ENCODE measurements around the gene C9orf78. TPM values are rescaled to one million over a fixed set of nuclear protein-coding genes. Genes with fewer than 3 reads are reported as not detected.

C9orf78 gene
- polyA plus RNA-seq, 1 experiment: 66.8 TPM

DNA sequence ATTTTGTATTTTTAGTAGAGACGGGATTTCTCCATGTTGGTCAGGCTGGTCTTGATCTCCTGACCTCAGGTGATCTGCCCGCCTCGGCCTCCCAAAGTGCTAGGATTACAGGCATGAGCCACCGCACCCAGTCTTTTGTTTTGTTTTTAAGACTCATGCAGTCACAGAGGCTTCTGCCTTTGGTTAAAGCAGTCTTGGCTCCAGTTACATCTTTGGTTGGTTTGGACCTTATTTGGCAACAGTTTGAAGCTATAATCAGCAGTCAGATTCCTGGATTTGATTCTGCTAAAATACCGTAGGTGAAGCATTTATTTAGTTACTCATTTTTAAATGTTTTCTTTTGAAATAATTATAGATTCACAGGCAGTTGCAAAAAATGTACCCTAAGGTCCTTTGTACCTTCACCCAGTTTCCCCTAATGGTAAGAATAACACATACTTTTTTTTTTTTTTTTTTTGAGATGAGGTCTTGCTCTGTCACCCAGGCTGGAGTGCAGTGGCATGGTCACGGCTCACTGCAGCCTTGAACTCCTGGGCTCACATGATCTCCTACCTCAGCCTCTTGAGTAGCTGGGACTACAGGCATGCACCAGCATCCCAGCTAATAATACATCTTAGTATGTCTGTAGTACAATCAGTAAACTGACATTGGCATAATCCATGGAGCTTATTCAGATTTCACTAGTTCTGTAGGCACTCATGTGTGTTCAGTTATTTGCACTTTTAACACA lies 15.9 kb upstream of the C9orf78 start:
- no peaks in the 10 kb centered on the region for H3K27me3 ChIP-seq (ENCODE audit: control insufficient read depth, insufficient read depth, low read length)
- TF ChIP-seq, protein P1, sequence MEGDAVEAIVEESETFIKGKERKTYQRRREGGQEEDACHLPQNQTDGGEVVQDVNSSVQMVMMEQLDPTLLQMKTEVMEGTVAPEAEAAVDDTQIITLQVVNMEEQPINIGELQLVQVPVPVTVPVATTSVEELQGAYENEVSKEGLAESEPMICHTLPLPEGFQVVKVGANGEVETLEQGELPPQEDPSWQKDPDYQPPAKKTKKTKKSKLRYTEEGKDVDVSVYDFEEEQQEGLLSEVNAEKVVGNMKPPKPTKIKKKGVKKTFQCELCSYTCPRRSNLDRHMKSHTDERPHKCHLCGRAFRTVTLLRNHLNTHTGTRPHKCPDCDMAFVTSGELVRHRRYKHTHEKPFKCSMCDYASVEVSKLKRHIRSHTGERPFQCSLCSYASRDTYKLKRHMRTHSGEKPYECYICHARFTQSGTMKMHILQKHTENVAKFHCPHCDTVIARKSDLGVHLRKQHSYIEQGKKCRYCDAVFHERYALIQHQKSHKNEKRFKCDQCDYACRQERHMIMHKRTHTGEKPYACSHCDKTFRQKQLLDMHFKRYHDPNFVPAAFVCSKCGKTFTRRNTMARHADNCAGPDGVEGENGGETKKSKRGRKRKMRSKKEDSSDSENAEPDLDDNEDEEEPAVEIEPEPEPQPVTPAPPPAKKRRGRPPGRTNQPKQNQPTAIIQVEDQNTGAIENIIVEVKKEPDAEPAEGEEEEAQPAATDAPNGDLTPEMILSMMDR (IDR thresholded peaks at IDR 0.05; ENCODE audit: low read depth, low read length): no peak
- H3K9me3 ChIP-seq (ENCODE audit: control insufficient read depth, insufficient read depth, low read length): no peaks in the 10 kb centered on the region
- H3K4me3 ChIP-seq (ENCODE audit: low read depth, low read length): no peak overlapping the region
- no peak overlapping the region for H3K27ac ChIP-seq (ENCODE audit: low read depth, low read length)
- ChIA-PET POLR2A (interaction anchor here (0.6 kb wide), 1 partner anchor 25 kb away, joined by 6 read pairs; no protein-coding TSS in a partner anchor), CTCF (no interaction called here)
- DNase-seq (ENCODE audit: low read depth, low spot score): no peak

DNA sequence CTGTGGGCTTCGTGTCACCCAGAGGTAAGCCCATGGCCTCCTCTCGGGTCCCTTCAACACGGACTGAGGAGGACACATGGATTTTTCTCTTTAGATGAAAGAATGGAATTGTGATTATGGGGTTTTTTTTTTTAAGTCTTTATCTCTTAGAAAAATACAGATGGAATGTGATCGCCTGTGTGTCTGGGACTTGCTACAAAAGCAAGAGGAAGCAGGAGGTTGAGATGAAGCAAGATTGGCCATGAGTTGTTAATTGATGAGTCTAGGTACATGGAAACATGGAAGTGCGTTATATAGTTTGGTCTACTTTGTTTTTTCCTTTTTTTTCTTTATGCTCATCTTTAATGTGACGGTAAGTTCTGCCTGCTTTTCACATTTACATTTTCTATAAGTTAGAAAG lies 14.8 kb upstream of the C9orf78 start:
- no peaks in the 10 kb centered on the region for H3K9me3 ChIP-seq (ENCODE audit: control insufficient read depth, insufficient read depth, low read length)
- H3K4me3 ChIP-seq (ENCODE audit: low read depth, low read length): no peak overlapping the region
- CTCF ChIA-PET: no interaction called here
- no peaks in the 10 kb centered on the region for H3K27me3 ChIP-seq (ENCODE audit: control insufficient read depth, insufficient read depth, low read length)
- POLR2A ChIA-PET: no interaction called here
- H3K27ac ChIP-seq (ENCODE audit: low read depth, low read length): no peak overlapping the region
- no peak for DNase-seq (ENCODE audit: low read depth, low spot score)
- TF ChIP-seq, protein P1 (IDR thresholded peaks at IDR 0.05; ENCODE audit: low read depth, low read length): no peak

DNA sequence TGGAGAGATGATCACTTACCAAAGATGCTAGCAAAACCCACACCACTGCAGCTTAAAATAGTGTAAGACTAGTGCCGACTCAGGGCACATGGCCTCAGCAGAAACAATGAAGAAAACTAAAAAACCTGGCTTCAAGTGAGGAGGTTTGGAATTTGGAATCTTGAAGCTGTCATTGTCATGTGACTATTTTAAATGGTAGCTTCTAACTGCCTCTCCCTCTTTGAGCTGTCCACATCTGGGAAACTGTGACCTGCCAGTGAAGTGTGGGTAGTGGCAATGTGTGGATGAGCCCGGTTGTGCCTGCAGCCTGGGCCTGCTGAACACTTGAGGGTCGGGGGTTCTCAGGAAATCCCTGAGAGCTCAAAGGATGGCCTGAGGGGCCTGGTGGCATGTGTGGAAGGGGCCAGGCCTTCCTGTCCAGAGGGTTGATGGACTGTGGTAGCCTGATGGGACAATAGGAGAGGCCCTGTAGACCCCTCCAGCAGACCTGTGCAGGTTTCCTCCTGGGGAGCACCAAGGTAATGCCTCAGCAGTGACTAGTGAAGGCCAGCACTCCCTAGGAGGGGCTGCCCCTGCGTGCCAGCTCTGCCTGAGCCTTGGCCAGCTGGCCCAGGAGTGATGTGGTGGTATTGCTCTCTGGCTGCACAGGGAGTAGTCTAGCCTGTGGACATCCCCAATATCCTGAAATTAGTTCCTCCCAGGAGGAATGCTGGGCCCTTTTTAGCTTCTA lies 13.8 kb upstream of the C9orf78 start:
- Histone ChIP-seq H3K27me3 (ENCODE audit: control insufficient read depth, insufficient read depth, low read length) (no peaks in the 10 kb centered on the region), H3K4me3 (ENCODE audit: low read depth, low read length) (no peak overlapping the region), H3K9me3 (ENCODE audit: control insufficient read depth, insufficient read depth, low read length) (no peaks in the 10 kb centered on the region), H3K27ac (ENCODE audit: low read depth, low read length) (no peak overlapping the region)
- TF ChIP-seq, protein P1 (IDR thresholded peaks at IDR 0.05; ENCODE audit: low read depth, low read length): no peak
- CTCF ChIA-PET: no interaction called here
- DNase-seq (ENCODE audit: low read depth, low spot score): no peak
- POLR2A ChIA-PET: interaction anchor here (0.8 kb wide), 1 partner anchor 87 kb away, joined by 5 read pairs; no protein-coding TSS in a partner anchor

DNA sequence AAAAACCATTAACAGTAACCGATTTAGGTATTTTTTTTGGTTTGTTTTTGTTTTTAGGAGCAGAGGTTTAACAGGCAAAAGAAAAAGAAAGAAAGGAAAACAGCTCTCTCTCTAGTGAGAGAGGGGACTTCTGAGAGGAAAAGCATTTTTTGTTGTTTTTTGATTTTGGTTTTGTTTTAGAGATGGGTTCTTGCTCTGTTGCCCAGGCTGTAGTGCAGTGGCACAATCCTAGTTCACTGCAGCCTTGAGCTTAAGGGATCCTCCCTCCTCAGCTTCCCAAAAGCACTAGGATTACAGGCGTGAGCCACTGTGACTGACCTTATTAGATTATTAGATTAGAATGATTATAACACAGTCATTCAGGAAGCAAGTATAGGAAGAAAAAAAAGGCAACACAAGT lies 10.3 kb upstream of the C9orf78 start:
- ChIA-PET POLR2A (no interaction called here), CTCF (interaction anchor here (0.6 kb wide), 1 partner anchor 391 kb away, joined by 3 read pairs; no protein-coding TSS in a partner anchor)
- Histone ChIP-seq H3K9me3 (ENCODE audit: control insufficient read depth, insufficient read depth, low read length) (no peaks in the 10 kb centered on the region), H3K27ac (ENCODE audit: low read depth, low read length) (no peak overlapping the region), H3K27me3 (ENCODE audit: control insufficient read depth, insufficient read depth, low read length) (no peaks in the 10 kb centered on the region), H3K4me3 (ENCODE audit: low read depth, low read length) (no peak overlapping the region)
- DNase-seq (ENCODE audit: low read depth, low spot score): no peak
- TF ChIP-seq, protein P1 (IDR thresholded peaks at IDR 0.05; ENCODE audit: low read depth, low read length): no peak

DNA sequence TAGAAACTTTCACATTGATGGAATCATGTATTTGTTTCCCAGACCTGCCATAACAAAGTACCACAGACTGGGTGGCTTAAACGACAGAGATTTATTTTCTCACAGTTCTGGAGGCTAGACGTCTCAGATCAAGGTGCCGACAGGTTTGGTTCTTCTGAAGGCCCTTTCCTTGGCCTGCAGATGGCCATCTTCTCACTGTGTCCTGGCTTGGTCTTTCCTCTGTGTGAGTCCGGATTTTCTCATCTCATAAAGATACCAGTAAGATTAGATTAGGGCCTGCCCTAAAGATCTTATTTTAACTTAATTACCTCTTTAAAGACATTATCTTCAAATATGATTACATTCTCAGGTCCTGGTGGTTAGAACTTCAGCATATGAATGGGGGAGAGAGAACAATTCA lies 6.0 kb upstream of the C9orf78 start:
- TF ChIP-seq, protein P1 (IDR thresholded peaks at IDR 0.05; ENCODE audit: low read depth, low read length): no peak
- no peak overlapping the region for H3K4me3 ChIP-seq (ENCODE audit: low read depth, low read length)
- POLR2A ChIA-PET: no interaction called here
- CTCF ChIA-PET: no interaction called here
- DNase-seq (ENCODE audit: low read depth, low spot score): no peak
- H3K9me3 ChIP-seq (ENCODE audit: control insufficient read depth, insufficient read depth, low read length): no peaks in the 10 kb centered on the region
- no peaks in the 10 kb centered on the region for H3K27me3 ChIP-seq (ENCODE audit: control insufficient read depth, insufficient read depth, low read length)
- no peak overlapping the region for H3K27ac ChIP-seq (ENCODE audit: low read depth, low read length)
